ENCODE data around the gene MICALL1. TPM values are rescaled to one million over a fixed set of nuclear protein-coding genes. Genes with fewer than 3 reads are reported as not detected.
A peak's percentile ranks its signal among the peaks of the same experiment; 100 is the strongest.

Gene MICALL1
- total RNA-seq, 1 donor from 2014 or later: 65.5 TPM

- Mint-ChIP-seq H3K36me3 (ENCODE audit: low read depth) (no peaks in the 10 kb centered on the region), H3K4me3 (ENCODE audit: unreplicated experiment) (no peak overlapping the region), H3K9me3 (ENCODE audit: low read depth) (no peaks in the 10 kb centered on the region), H3K4me1 (ENCODE audit: low read depth) (peaks cover 36% of the 10 kb centered on the region), H3K27me3 (ENCODE audit: low read depth) (no peaks in the 10 kb centered on the region), H3K27ac (ENCODE audit: unreplicated experiment) (peak overlapping the region; percentile 86)
- TF ChIP-seq CTCF (IDR thresholded peaks at IDR 0.05): no peak
- DNase-seq (ENCODE audit: low spot score): no peak
Observed at GRCh38 chr22:37898441-37899181, 7.5 kb upstream of the MICALL1 start.

- TF ChIP-seq CTCF (IDR thresholded peaks at IDR 0.05): no peak
- Mint-ChIP-seq H3K4me1 (ENCODE audit: low read depth) (peaks cover 36% of the 10 kb centered on the region), H3K27ac (ENCODE audit: unreplicated experiment) (peak overlapping the region; percentile 98), H3K4me3 (ENCODE audit: unreplicated experiment) (peak overlapping the region; percentile 72), H3K27me3 (ENCODE audit: low read depth) (no peaks in the 10 kb centered on the region), H3K9me3 (ENCODE audit: low read depth) (no peaks in the 10 kb centered on the region), H3K36me3 (ENCODE audit: low read depth) (peaks cover 5% of the 10 kb centered on the region)
- DNase-seq (ENCODE audit: low spot score): no peak
Observed at GRCh38 chr22:37904572-37905533, 1.2 kb upstream of the MICALL1 start.

GRCh38 chr22:37906364-37907008 is 389 bp downstream of the MICALL1 start:
- peak overlapping the region; percentile 89 for H3K27ac Mint-ChIP-seq (ENCODE audit: unreplicated experiment)
- no peak for DNase-seq (ENCODE audit: low spot score)
- no peaks in the 10 kb centered on the region for H3K9me3 Mint-ChIP-seq (ENCODE audit: low read depth)
- no peak for TF ChIP-seq CTCF (IDR thresholded peaks at IDR 0.05)
- peak overlapping the region; percentile 84 for H3K4me3 Mint-ChIP-seq (ENCODE audit: unreplicated experiment)
- peaks cover 50% of the 10 kb centered on the region for H3K4me1 Mint-ChIP-seq (ENCODE audit: low read depth)
- H3K27me3 Mint-ChIP-seq (ENCODE audit: low read depth): no peaks in the 10 kb centered on the region
- peaks cover 5% of the 10 kb centered on the region for H3K36me3 Mint-ChIP-seq (ENCODE audit: low read depth)

GRCh38 chr22:37907036-37907954 is 1.2 kb downstream of the MICALL1 start:
- no peaks in the 10 kb centered on the region for H3K9me3 Mint-ChIP-seq (ENCODE audit: low read depth)
- peak overlapping the region; percentile 84 for H3K4me3 Mint-ChIP-seq (ENCODE audit: unreplicated experiment)
- no peaks in the 10 kb centered on the region for H3K27me3 Mint-ChIP-seq (ENCODE audit: low read depth)
- no peak for TF ChIP-seq CTCF (IDR thresholded peaks at IDR 0.05)
- peaks cover 5% of the 10 kb centered on the region for H3K36me3 Mint-ChIP-seq (ENCODE audit: low read depth)
- no peak for DNase-seq (ENCODE audit: low spot score)
- peak overlapping the region; percentile 89 for H3K27ac Mint-ChIP-seq (ENCODE audit: unreplicated experiment)
- peaks cover 55% of the 10 kb centered on the region for H3K4me1 Mint-ChIP-seq (ENCODE audit: low read depth)

Measured in chondrocyte (in vitro differentiated cells).